ENCODE data around the gene ERC1. TPM values are rescaled to one million over a fixed set of nuclear protein-coding genes. Genes with fewer than 3 reads are reported as not detected.
"Not testable (repeated sequence)": the region's sequence is repeated elsewhere in the genome, so short reads cannot be mapped to it uniquely, and the experiment has no call there.

ERC1 gene
- total and polyA plus RNA-seq, 2 donors (not counting 1 experiment from before 2014, with no cell fraction given) = 19.7 to 34.5 TPM

DNA sequence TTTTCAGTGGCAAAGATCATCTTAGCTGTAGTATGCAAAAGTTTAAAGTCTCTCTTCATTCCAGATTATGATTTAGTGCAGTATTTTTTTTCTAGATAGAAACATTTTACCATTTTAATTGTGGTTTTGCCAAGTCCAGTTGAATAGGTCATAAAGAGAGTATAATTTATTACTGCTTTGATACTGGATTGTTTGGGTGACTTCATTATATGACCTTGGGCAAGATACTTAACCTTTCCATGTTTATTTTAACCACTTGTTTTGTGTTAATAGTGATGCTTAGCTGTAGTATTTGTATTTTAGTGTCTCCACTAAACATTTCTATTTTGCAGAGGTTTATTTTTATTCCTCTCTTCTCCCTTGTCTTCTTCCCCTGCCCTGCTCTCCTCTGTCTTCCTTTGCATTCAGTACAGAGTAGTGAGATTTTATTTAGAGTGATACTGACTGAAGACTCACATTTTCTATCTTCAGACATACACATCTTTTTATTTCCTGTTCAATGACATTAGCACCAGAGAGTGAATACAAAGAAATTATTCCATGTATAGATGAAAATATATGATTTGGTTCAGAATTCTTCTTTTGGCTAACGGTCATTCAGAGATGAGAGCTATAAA lies 215.2 kb downstream of the ERC1 start:
- TF ChIP-seq, protein P1, sequence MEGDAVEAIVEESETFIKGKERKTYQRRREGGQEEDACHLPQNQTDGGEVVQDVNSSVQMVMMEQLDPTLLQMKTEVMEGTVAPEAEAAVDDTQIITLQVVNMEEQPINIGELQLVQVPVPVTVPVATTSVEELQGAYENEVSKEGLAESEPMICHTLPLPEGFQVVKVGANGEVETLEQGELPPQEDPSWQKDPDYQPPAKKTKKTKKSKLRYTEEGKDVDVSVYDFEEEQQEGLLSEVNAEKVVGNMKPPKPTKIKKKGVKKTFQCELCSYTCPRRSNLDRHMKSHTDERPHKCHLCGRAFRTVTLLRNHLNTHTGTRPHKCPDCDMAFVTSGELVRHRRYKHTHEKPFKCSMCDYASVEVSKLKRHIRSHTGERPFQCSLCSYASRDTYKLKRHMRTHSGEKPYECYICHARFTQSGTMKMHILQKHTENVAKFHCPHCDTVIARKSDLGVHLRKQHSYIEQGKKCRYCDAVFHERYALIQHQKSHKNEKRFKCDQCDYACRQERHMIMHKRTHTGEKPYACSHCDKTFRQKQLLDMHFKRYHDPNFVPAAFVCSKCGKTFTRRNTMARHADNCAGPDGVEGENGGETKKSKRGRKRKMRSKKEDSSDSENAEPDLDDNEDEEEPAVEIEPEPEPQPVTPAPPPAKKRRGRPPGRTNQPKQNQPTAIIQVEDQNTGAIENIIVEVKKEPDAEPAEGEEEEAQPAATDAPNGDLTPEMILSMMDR (conservative IDR thresholded peaks at IDR 0.05 in 1 of 2, IDR thresholded peaks at IDR 0.05 in 1 of 2; ENCODE audit: low read depth in 1 of 2, low read length in 2 of 2) = no peak
- no peak for TF ChIP-seq EZH2 (IDR thresholded peaks at IDR 0.05; ENCODE audit: low read length, missing control alignments)
- Histone ChIP-seq H3K9ac (ENCODE audit: insufficient read depth, low read length) (no peak overlapping the region), H3K4me2 (ENCODE audit: extremely low read depth, insufficient read depth, low read length) (no peak overlapping the region), H3K9me3 (ENCODE audit: control insufficient read depth, insufficient read depth, low read depth, low read length) (no peaks in the 10 kb centered on the region), H3K4me1 (ENCODE audit: control insufficient read depth, extremely low read depth, insufficient read depth, low read length) (no peaks in the 10 kb centered on the region), H3K79me2 (ENCODE audit: control insufficient read depth, insufficient read depth, low read length) (no peaks in the 10 kb centered on the region), H4K20me1 (ENCODE audit: control insufficient read depth, extremely low read depth, insufficient read depth, low read length) (no peaks in the 10 kb centered on the region), H3K4me3 (replicated peaks in 1 of 4; ENCODE audit: control extremely low read depth in 1 of 4, insufficient read depth in 1 of 4, low read depth in 3 of 4, low read length in 4 of 4) (no peak overlapping the region), H3K27me3 (ENCODE audit: control insufficient read depth, insufficient read depth, low read length) (no peaks in the 10 kb centered on the region), H3K27ac (ENCODE audit: insufficient read depth, low read length) (no peak overlapping the region), H3K36me3 (ENCODE audit: control insufficient read depth, insufficient read depth, low read length) (no peaks in the 10 kb centered on the region), H2AFZ (ENCODE audit: low read length) (no peak overlapping the region)
- no peak for DNase-seq (ENCODE audit: low read depth in 2 of 2)

DNA sequence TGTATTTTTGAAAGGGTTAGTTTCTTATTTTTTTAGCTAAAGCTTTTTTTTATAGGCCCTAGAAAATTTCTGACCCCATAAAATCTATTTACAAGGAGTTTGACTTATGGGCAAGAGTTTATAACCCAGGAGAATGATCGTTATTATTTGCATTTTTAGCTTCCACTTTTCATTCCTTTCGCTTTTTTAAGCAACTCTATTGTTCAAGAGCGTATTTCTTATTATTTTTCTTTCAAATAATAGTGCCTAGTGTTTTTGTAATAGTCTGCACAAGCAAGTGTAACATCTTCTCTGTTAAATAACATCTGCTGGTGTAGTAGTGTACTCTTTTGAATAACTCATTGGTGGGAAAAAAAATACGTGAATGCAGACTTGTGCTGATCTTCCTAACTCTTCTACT lies 216.3 kb downstream of the ERC1 start:
- H3K36me3 ChIP-seq (ENCODE audit: control insufficient read depth, insufficient read depth, low read length) = no peaks in the 10 kb centered on the region

DNA sequence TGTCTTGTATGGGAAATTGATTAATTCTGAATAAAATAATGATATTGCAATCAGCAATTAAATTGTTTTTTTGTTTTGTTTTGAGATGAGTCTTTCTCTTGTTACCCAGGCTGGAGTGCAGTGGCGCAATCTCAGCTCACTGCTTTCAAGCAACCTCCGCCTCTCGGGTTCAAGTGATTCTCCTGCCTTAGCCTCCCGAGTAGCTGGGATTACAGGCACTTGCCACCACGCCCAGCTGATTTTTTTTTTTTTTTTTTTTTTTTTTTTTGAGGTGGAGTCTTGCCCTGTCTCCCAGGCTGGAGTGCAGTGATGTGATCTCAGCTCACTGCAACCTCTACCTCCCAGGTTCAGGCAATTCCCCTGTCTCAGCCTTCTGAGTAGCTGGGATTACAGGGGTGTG lies 217.7 kb downstream of the ERC1 start:
- H3K36me3 ChIP-seq (ENCODE audit: control insufficient read depth, insufficient read depth, low read length); H3K27me3 ChIP-seq (ENCODE audit: control insufficient read depth, insufficient read depth, low read length); H3K4me3 ChIP-seq (replicated peaks in 1 of 4; ENCODE audit: control extremely low read depth in 1 of 4, insufficient read depth in 1 of 4, low read depth in 3 of 4, low read length in 4 of 4); H2AFZ ChIP-seq (ENCODE audit: low read length); H3K4me1 ChIP-seq (ENCODE audit: control insufficient read depth, extremely low read depth, insufficient read depth, low read length); H4K20me1 ChIP-seq (ENCODE audit: control insufficient read depth, extremely low read depth, insufficient read depth, low read length); H3K9ac ChIP-seq (ENCODE audit: insufficient read depth, low read length); H3K79me2 ChIP-seq (ENCODE audit: control insufficient read depth, insufficient read depth, low read length); DNase-seq (ENCODE audit: low read depth in 2 of 2); H3K4me2 ChIP-seq (ENCODE audit: extremely low read depth, insufficient read depth, low read length); H3K9me3 ChIP-seq (ENCODE audit: control insufficient read depth, insufficient read depth, low read depth, low read length); H3K27ac ChIP-seq (ENCODE audit: insufficient read depth, low read length): not testable (repeated sequence)

More for the DNA sequence above, 216.3 kb downstream of the ERC1 start:
- Histone ChIP-seq H3K27ac (ENCODE audit: insufficient read depth, low read length) (no peak overlapping the region), H3K79me2 (ENCODE audit: control insufficient read depth, insufficient read depth, low read length) (no peaks in the 10 kb centered on the region), H3K9me3 (ENCODE audit: control insufficient read depth, insufficient read depth, low read depth, low read length) (no peaks in the 10 kb centered on the region), H2AFZ (ENCODE audit: low read length) (no peak overlapping the region), H3K9ac (ENCODE audit: insufficient read depth, low read length) (no peak overlapping the region), H3K4me1 (ENCODE audit: control insufficient read depth, extremely low read depth, insufficient read depth, low read length) (no peaks in the 10 kb centered on the region), H3K4me3 (replicated peaks in 1 of 4; ENCODE audit: control extremely low read depth in 1 of 4, insufficient read depth in 1 of 4, low read depth in 3 of 4, low read length in 4 of 4) (no peak overlapping the region), H3K4me2 (ENCODE audit: extremely low read depth, insufficient read depth, low read length) (no peak overlapping the region), H4K20me1 (ENCODE audit: control insufficient read depth, extremely low read depth, insufficient read depth, low read length) (no peaks in the 10 kb centered on the region), H3K27me3 (ENCODE audit: control insufficient read depth, insufficient read depth, low read length) (no peaks in the 10 kb centered on the region)
- DNase-seq (ENCODE audit: low read depth in 2 of 2) = no peak
- TF ChIP-seq EZH2 (IDR thresholded peaks at IDR 0.05; ENCODE audit: low read length, missing control alignments) = no peak
- TF ChIP-seq, protein P1 (conservative IDR thresholded peaks at IDR 0.05 in 1 of 2, IDR thresholded peaks at IDR 0.05 in 1 of 2; ENCODE audit: low read depth in 1 of 2, low read length in 2 of 2) = no peak
